22Rv1 (cell line): ENCODE measurements around the gene PLP1.

Experiments
- H3K27ac ChIP-seq: fragments of 450-650 bp; 2 replicates; pipeline ENCODE4 v1.5.1; 2017
- ZFX ChIP-seq: fragments of 450-650 bp; IDR thresholded peaks from 2 replicates; pipeline ENCODE4 v1.6.1; 2017; ENCODE audit warnings: antibody characterized with exemption, borderline replicate concordance
- TF ChIP-seq, protein P1 (sequence below): fragments of 450-650 bp; IDR thresholded peaks from 2 replicates; pipeline ENCODE4 v1.5.1; 2017; ENCODE audit warnings: mild to moderate bottlenecking

PLP1 gene

DNA sequence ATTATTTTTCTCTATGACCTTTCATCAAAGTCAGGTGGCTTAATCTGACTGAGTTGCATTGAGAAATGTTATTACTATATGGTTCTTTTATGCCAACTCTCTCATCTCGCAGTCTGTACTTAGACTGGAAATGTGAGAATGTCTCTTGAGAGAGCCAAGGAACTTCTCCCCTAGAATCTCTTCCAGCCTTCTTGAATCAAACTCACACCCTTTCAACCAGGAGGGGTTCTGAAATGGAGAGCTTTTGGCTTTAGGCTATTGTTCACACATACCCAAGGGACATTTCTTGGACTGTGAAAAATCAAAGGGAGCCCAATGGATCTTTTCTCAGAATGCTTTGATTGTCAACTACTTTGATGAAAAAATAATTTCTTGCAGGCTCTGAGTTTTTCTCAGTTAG is 5.1 kb downstream of the PLP1 start:
- H3K27ac ChIP-seq, result no peak overlapping the region
- TF ChIP-seq ZFX, result no peak
- TF ChIP-seq, protein P1, sequence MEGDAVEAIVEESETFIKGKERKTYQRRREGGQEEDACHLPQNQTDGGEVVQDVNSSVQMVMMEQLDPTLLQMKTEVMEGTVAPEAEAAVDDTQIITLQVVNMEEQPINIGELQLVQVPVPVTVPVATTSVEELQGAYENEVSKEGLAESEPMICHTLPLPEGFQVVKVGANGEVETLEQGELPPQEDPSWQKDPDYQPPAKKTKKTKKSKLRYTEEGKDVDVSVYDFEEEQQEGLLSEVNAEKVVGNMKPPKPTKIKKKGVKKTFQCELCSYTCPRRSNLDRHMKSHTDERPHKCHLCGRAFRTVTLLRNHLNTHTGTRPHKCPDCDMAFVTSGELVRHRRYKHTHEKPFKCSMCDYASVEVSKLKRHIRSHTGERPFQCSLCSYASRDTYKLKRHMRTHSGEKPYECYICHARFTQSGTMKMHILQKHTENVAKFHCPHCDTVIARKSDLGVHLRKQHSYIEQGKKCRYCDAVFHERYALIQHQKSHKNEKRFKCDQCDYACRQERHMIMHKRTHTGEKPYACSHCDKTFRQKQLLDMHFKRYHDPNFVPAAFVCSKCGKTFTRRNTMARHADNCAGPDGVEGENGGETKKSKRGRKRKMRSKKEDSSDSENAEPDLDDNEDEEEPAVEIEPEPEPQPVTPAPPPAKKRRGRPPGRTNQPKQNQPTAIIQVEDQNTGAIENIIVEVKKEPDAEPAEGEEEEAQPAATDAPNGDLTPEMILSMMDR, result no peak

DNA sequence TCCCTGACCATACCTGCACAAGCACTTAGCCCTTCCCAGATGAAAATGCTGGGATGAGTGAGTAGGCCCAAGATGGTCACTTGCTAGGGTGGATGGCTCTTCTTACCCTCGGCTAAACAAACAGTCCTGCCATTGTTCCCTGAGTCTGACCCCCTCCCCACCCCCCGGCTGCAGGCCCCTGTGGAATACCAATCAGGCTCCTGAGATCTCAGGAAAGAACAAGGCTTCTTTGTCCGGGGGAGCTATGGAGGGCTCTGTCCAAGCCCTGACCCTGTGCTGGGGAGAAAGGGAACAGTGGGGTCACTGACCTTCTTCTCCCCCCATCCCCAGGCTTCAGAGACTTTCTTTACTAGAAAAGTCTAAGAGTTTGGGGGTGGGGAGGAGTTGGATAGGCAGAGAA is 6.0 kb downstream of the PLP1 start:
- TF ChIP-seq, protein P1, result no peak
- no peak overlapping the region for H3K27ac ChIP-seq

DNA sequence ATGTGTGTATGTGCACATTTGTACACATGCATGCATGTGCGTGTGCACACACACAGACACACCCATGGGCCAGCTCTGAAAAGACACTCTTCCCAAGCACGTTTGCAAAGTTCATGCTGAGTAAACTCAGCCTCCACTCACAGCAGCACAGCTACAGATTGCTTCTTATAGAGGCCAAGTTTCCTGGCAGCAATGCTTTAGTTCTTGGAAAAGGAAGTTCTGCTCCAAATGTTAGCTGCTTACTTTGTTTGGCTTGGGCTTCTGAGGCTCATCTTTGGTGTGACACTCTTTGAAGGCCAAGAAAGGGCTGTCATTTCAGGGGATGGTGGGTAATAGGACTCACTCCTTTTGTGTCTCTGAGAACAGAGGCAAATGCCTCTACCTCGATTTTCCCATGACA is 6.6 kb downstream of the PLP1 start:
- TF ChIP-seq, protein P1, result no peak
- TF ChIP-seq ZFX, result no peak
- no peak overlapping the region for H3K27ac ChIP-seq

DNA sequence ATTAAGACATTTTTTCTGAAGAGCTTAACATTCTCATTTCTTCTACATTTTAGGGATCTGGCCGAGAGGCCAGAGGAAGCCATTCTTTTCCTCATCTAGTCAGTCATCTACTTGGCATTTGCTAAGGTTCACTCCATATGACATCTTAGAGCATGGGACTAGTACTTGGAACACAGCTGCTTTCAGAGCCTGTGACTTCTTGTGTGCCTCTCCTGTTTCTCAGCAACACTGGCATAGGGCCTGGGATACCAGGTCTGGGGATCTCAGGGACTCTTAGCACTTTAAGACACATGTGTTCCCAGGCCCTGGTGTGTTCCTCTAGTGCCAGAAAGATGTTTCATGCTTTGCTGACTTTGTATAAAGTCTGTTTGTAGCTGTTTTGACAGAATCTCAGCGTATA is 7.3 kb downstream of the PLP1 start:
- no peak for TF ChIP-seq ZFX
- TF ChIP-seq, protein P1, result no peak
- no peak overlapping the region for H3K27ac ChIP-seq

DNA sequence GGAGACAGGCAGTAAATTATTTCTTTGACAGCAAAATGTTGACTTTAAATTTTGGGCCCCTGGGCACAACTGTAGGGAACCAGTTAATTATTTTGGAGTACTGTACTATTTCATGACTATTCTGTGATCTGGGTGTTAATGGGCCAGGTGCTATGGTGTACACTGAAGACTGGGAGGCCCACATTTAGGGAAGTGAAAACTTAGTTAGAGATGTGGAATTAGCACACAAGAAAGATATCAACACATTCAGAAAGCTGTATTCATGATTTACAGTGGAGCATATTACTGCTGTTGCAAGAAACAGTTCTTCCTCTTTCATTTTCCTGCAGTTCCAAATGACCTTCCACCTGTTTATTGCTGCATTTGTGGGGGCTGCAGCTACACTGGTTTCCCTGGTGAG is 12.4 kb downstream of the PLP1 start:
- no peak for TF ChIP-seq ZFX
- TF ChIP-seq, protein P1, result no peak
- H3K27ac ChIP-seq, result no peak overlapping the region

DNA sequence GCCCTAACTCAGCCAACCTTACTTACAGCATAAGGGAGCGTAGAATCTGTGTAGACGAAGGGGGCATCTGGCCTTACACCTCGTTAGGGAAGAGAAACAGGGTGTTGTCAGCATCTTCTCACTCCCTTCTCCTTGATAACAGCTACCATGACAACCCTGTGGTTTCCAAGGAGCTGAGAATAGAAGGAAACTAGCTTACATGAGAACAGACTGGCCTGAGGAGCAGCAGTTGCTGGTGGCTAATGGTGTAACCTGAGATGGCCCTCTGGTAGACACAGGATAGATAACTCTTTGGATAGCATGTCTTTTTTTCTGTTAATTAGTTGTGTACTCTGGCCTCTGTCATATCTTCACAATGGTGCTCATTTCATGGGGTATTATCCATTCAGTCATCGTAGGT is 14.6 kb downstream of the PLP1 start:
- H3K27ac ChIP-seq, result no peak overlapping the region
- TF ChIP-seq, protein P1, result no peak
- TF ChIP-seq ZFX, result no peak

DNA sequence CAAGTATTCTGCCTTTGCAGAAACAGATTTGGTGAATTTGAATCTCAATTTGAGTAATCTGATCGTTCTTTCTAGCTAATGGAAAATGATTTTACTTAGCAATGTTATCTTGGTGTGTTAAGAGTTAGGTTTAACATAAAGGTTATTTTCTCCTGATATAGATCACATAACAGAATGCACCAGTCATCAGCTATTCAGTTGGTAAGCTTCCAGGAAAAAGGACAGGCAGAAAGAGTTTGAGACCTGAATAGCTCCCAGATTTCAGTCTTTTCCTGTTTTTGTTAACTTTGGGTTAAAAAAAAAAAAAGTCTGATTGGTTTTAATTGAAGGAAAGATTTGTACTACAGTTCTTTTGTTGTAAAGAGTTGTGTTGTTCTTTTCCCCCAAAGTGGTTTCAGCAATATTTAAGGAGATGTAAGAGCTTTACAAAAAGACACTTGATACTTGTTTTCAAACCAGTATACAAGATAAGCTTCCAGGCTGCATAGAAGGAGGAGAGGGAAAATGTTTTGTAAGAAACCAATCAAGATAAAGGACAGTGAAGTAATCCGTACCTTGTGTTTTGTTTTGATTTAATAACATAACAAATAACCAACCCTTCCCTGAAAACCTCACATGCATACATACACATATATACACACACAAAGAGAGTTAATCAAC is 15.3 kb downstream of the PLP1 start:
- H3K27ac ChIP-seq, result no peak overlapping the region
- no peak for TF ChIP-seq ZFX
- TF ChIP-seq, protein P1, result no peak
